Adrenal gland (tissue), 12 donors: ENCODE data around the gene EIF4G3. TPM values are rescaled to one million over a fixed set of nuclear protein-coding genes. Genes with fewer than 3 reads are reported as not detected.

Experiments
- DNase-seq, 7 donors: peaks; one replicate each; pipeline ENCODE4 v3.0.0-alpha.2; 2019 to 2020
- H3K27ac ChIP-seq, 5 donors: fragments of 200-600 bp; sonication (generic) in 4 of 5; 1 replicate in 3 of 5; 2 replicates in 2 of 5; pipeline versions ENCODE4 v1.5.1 to v1.8.0; 2016 to 2020; ENCODE audit warnings: mild to moderate bottlenecking in 1 of 5
- H3K27me3 ChIP-seq: fragments of 200-600 bp; 2 replicates; pipeline ENCODE4 v1.8.0; 2021
- H3K36me3 ChIP-seq, 2 donors: fragments of 200-600 bp; replicated peaks in 1 of 2; 1 replicate in 1 of 2; 2 replicates in 1 of 2; pipeline versions ENCODE4 v1.5.1 to v1.8.0; 2018 to 2022
- H3K4me1 ChIP-seq, 2 donors: fragments of 200-600 bp; replicated peaks in 1 of 2; 1 replicate in 1 of 2; 2 replicates in 1 of 2; pipeline versions ENCODE4 v1.5.1 to v1.8.0; 2018 to 2021
- H3K4me3 ChIP-seq, 4 donors: fragments of 200-600 bp; sonication (generic) in 3 of 4; one replicate each; pipeline ENCODE4 v1.5.1; 2016 to 2018
- H3K9me3 ChIP-seq, 3 donors: fragments of 200-600 bp; sonication (generic) in 1 of 3; replicated peaks in 1 of 3; 1 replicate in 2 of 3; 2 replicates in 1 of 3; pipeline versions ENCODE4 v1.5.1 to v1.8.0; 2016 to 2021
- CTCF ChIP-seq, 6 experiments: fragments of 450-650 bp in 4 of 6; fragments of 200-600 bp in 2 of 6; sonication (generic) in 1 of 6; IDR thresholded peaks; 1 replicate in 5 of 6; 2 replicates in 1 of 6; pipeline versions ENCODE4 v1.5.1 to v1.8.0; 2016 to 2021; ENCODE audit warnings: antibody characterized with exemption in 6 of 6, mild to moderate bottlenecking in 2 of 6, moderate library complexity in 1 of 6
- POLR2A ChIP-seq, 2 donors: fragments of 450-650 bp; IDR thresholded peaks; one replicate each; pipeline ENCODE4 v1.6.1; 2017; ENCODE audit warnings: antibody characterized with exemption in 2 of 2, mild to moderate bottlenecking in 2 of 2, moderate library complexity in 1 of 2
- WGBS, 4 donors: extraction: QIAGEN DNeasy Blood & Tissue Kit in 2 of 4; methylation state at CpG; one replicate each; pipeline versions ENCODE4 v1.1.5 to v1.1.7; 2013 to 2017; 5-methylcytosine and 5-hydroxymethylcytosine counted together
- intact Hi-C, 2 donors: fragments of 100-400 bp; cut with DNase I; formaldehyde crosslinking; loops; one replicate each; pipeline versions ENCODE4 v1.14.1 to v1.15.0; 2022 to 2023
- polyA plus RNA-seq, 3 donors: library from polyadenylated mRNA; stranded (reverse); fragments of 200-250 nt in 2 of 3; fragments of 350-450 nt in 1 of 3; fragmentation: Illumina TruSeq in 1 of 3; extraction: RNeasy Lipid Tissue Mini Kit (QIAGEN cat#74804) in 1 of 3; gene quantifications; one replicate each; pipeline ENCODE4 v1.2.3, GENCODE V29; 2013 to 2014
- total RNA-seq, 9 donors: library from RNA; depleted of rRNA in 4 of 9; stranded (reverse); fragments of >200 nt in 4 of 9; fragments of 120-200 nt in 1 of 9; fragmentation: NEBNext Ultra II Directional in 1 of 9; extraction: Animal tissue kit (Norgen Biotek cat#: 25700) in 1 of 9; gene quantifications; one replicate each; pipeline versions ENCODE4 v1.1.0 to v1.2.4, GENCODE V29; 2013 to 2023
- donor health status: healthy with polysubstance abuse.
- donor health status: Bipolar disorder and iron deficiency.
- donor health status: DM: yes; HTN: yes; CAD: no.
- donor health status: DM: no; HTN: no; CAD: no.
- donor health status: DM: no; HTN: no; CAD: no.
- donor health status: DM: yes; HTN: yes; CAD: no.

Gene EIF4G3
- total and polyA plus RNA-seq, 12 donors: 30.7 to 58.7 (median 51.6) TPM

GRCh38 chr1:21022279-21023040, 154.2 kb downstream of the EIF4G3 start:
- Histone ChIP-seq H3K27me3 (no peaks in the 10 kb centered on the region), H3K9me3 (no peaks in the 10 kb centered on the region), H3K4me1 (peaks cover 17 to 31% of the 10 kb centered on the region in 2 donors), H3K4me3 (peak overlapping the region in 1 of 4 donors; percentile 44), H3K27ac (peak overlapping the region; percentile 80 to 96 (median 94)), H3K36me3 (no peaks in the 10 kb centered on the region)
- peak; percentile 63 to 87 (median 79) for DNase-seq
- TF ChIP-seq POLR2A (IDR thresholded peaks at IDR 0.05): peak in 1 of 2 donors; percentile 75
- no peak for TF ChIP-seq CTCF (IDR thresholded peaks at IDR 0.05)
- WGBS, 4 donors: 16 to 22% (median 19%) methylated on average over 6 of the region's 6 CpGs
- intact Hi-C loops: no loop called here

- no peak for DNase-seq
- H3K9me3 ChIP-seq: no peaks in the 10 kb centered on the region
- no peaks in the 10 kb centered on the region for H3K27me3 ChIP-seq
- no peaks in the 10 kb centered on the region for H3K36me3 ChIP-seq
- H3K4me1 ChIP-seq: peaks cover 21 to 37% of the 10 kb centered on the region in 2 donors
- intact Hi-C loops: no loop called here
- peak overlapping the region; percentile 80 to 96 (median 94) for H3K27ac ChIP-seq
- TF ChIP-seq CTCF (IDR thresholded peaks at IDR 0.05) (no peak), POLR2A (IDR thresholded peaks at IDR 0.05) (no peak)
- no peak overlapping the region for H3K4me3 ChIP-seq
- 92 to 98% (median 93%) methylated on average over 4 of the region's 4 CpGs for WGBS, 4 donors
Measured at GRCh38 chr1:21021311-21021710, 155.4 kb downstream of the EIF4G3 start.

DNA sequence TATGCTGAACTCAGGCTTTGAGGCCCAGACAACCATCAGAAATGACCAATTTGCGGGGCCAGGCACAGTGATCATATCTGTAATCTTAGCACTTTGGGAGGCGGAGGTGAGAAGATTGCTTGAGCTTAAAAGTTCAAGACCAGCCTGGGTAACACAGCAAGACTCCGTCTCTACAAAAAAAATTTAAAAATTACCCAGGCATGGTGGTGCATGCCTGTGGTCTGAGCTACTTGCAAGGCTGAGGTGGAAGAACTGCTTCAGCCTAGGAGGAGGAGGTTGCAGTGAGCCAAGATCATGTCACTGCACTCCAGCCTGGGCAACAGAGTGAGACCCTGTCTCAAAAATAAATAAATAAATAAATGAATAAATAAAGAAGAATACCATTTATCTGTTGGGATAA, 156.5 kb downstream of the EIF4G3 start:
- Histone ChIP-seq H3K27me3 (no peaks in the 10 kb centered on the region), H3K9me3 (no peaks in the 10 kb centered on the region), H3K4me3 (no peak overlapping the region), H3K4me1 (peaks cover 22 to 37% of the 10 kb centered on the region in 2 donors), H3K36me3 (no peaks in the 10 kb centered on the region), H3K27ac (peak overlapping the region in 1 of 5 donors; percentile 6)
- no peak for TF ChIP-seq POLR2A (IDR thresholded peaks at IDR 0.05)
- TF ChIP-seq CTCF (IDR thresholded peaks at IDR 0.05): no peak
- intact Hi-C loops: no loop called here
- WGBS, 4 donors: 94 to 97% (median 96%) methylated on average over 3 of the region's 3 CpGs
- no peak for DNase-seq

DNA sequence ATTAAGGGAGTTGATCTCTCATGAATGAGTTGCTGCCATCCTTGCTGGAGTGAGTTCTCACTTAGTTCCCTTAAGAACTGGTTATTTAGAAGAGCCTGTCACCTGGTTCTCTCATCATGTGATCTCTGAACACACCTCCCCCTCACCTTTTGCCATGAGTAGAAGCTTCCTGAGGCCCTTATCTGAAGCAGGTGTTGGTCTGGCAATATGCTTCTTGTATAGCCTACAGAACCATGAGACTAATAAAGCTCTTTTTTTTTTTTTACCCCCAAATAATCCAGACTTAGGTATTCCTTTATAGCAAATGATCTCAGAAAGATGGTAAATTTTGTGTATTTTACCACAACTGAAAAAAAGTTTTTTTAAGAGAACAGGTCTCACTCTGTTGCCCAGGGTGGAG, 158.0 kb downstream of the EIF4G3 start:
- DNase-seq: no peak
- H3K27ac ChIP-seq: peak overlapping the region in 1 of 5 donors; percentile 46
- TF ChIP-seq CTCF (IDR thresholded peaks at IDR 0.05) (no peak), POLR2A (IDR thresholded peaks at IDR 0.05) (no peak)
- intact Hi-C loops: no loop called here
- no peaks in the 10 kb centered on the region for H3K9me3 ChIP-seq
- no peaks in the 10 kb centered on the region for H3K36me3 ChIP-seq
- no peaks in the 10 kb centered on the region for H3K27me3 ChIP-seq
- peaks cover 22 to 33% of the 10 kb centered on the region in 2 donors for H3K4me1 ChIP-seq
- H3K4me3 ChIP-seq: no peak overlapping the region
